Large intestine (tissue), 3 donors: ENCODE data around the gene ADGRB3. TPM values are rescaled to one million over a fixed set of nuclear protein-coding genes. Genes with fewer than 3 reads are reported as not detected.

ENCODE experiments used
- DNase-seq, 2 donors: peaks; one replicate each; pipeline versions ENCODE4 v3.0.0 to v3.0.0-alpha.2; 2013
- H3K27ac ChIP-seq: one replicate; pipeline ENCODE4 v1.5.1; 2013; ENCODE audit warnings: low read length
- H3K27me3 ChIP-seq: 2 replicates; pipeline ENCODE4 v1.6.1; 2013; ENCODE audit warnings: low read length; ENCODE audit not compliant: control insufficient read depth, insufficient read depth
- H3K36me3 ChIP-seq: 2 replicates; pipeline ENCODE4 v1.6.1; 2013; ENCODE audit warnings: low read length; ENCODE audit not compliant: control insufficient read depth, insufficient read depth
- H3K4me1 ChIP-seq: one replicate; pipeline ENCODE4 v1.6.1; 2013; ENCODE audit warnings: low read length; ENCODE audit not compliant: control insufficient read depth, insufficient read depth
- H3K4me3 ChIP-seq: one replicate; pipeline ENCODE4 v1.5.1; 2013; ENCODE audit warnings: low read length
- H3K9me3 ChIP-seq: one replicate; pipeline ENCODE4 v1.6.1; 2013; ENCODE audit warnings: mild to moderate bottlenecking, low read depth, low read length, moderate library complexity; ENCODE audit not compliant: control insufficient read depth
- WGBS: methylation state at CpG from one replicate; pipeline ENCODE4 v1.1.5; 2013; ENCODE audit warnings: low lambda C conversion rate; ENCODE audit not compliant: insufficient coverage; 5-methylcytosine and 5-hydroxymethylcytosine counted together
- polyA plus RNA-seq: library from polyadenylated mRNA; unstranded; fragments of 120-200 nt; gene quantifications from one replicate; pipeline ENCODE4 v1.2.1, GENCODE V29; 2013

Gene ADGRB3
- polyA plus RNA-seq, 1 donor: 8.3 TPM

- 100% methylated on average over 1 of the region's 2 CpGs for WGBS
- Histone ChIP-seq H3K27me3 (no peaks in the 10 kb centered on the region), H3K4me3 (no peak overlapping the region), H3K36me3 (no peaks in the 10 kb centered on the region), H3K27ac (no peak overlapping the region), H3K4me1 (no peaks in the 10 kb centered on the region), H3K9me3 (no peaks in the 10 kb centered on the region)
- no peak for DNase-seq
These were observed 696.8 kb downstream of the ADGRB3 start for GRCh38 chr6:69331886-69332285.

GRCh38 chr6:69337311-69337710, 702.2 kb downstream of the ADGRB3 start:
- Histone ChIP-seq H3K27me3 (no peaks in the 10 kb centered on the region), H3K4me1 (no peaks in the 10 kb centered on the region), H3K4me3 (no peak overlapping the region), H3K36me3 (no peaks in the 10 kb centered on the region), H3K9me3 (no peaks in the 10 kb centered on the region), H3K27ac (no peak overlapping the region)
- 100% methylated on average over 1 of the region's 3 CpGs for WGBS
- no peak for DNase-seq

GRCh38 chr6:69338431-69339162, 703.5 kb downstream of the ADGRB3 start:
- Histone ChIP-seq H3K27ac (no peak overlapping the region), H3K27me3 (no peaks in the 10 kb centered on the region), H3K4me3 (no peak overlapping the region), H3K9me3 (no peaks in the 10 kb centered on the region), H3K4me1 (no peaks in the 10 kb centered on the region), H3K36me3 (no peaks in the 10 kb centered on the region)
- no peak for DNase-seq
- WGBS: 100% methylated on average over 1 of the region's 5 CpGs

- no peaks in the 10 kb centered on the region for H3K36me3 ChIP-seq
- 100% methylated on average over 1 of the region's 6 CpGs for WGBS
- no peaks in the 10 kb centered on the region for H3K9me3 ChIP-seq
- no peak overlapping the region for H3K4me3 ChIP-seq
- no peaks in the 10 kb centered on the region for H3K4me1 ChIP-seq
- H3K27me3 ChIP-seq: no peaks in the 10 kb centered on the region
- H3K27ac ChIP-seq: no peak overlapping the region
- DNase-seq: no peak
These were observed 704.1 kb downstream of the ADGRB3 start for GRCh38 chr6:69339163-69339550.

GRCh38 chr6:69340196-69340595, 705.1 kb downstream of the ADGRB3 start:
- no peaks in the 10 kb centered on the region for H3K27me3 ChIP-seq
- no peaks in the 10 kb centered on the region for H3K4me1 ChIP-seq
- H3K4me3 ChIP-seq: no peak overlapping the region
- 100% methylated on average over 1 of the region's 1 CpG for WGBS
- H3K27ac ChIP-seq: no peak overlapping the region
- no peaks in the 10 kb centered on the region for H3K36me3 ChIP-seq
- no peaks in the 10 kb centered on the region for H3K9me3 ChIP-seq
- no peak for DNase-seq

- no peak overlapping the region for H3K4me3 ChIP-seq
- WGBS: no CpG with 5 or more reads among the region's 2 CpGs
- peak in 1 of 2 donors; percentile 5 for DNase-seq
These were observed 708.8 kb downstream of the ADGRB3 start for GRCh38 chr6:69343851-69344250.

GRCh38 chr6:69349771-69350170, 714.7 kb downstream of the ADGRB3 start:
- no peaks in the 10 kb centered on the region for H3K27me3 ChIP-seq
- H3K4me1 ChIP-seq: no peaks in the 10 kb centered on the region
- WGBS: 60% methylated on average over 1 of the region's 7 CpGs
- DNase-seq: no peak
- no peak overlapping the region for H3K4me3 ChIP-seq
- no peak overlapping the region for H3K27ac ChIP-seq
- no peaks in the 10 kb centered on the region for H3K36me3 ChIP-seq
- H3K9me3 ChIP-seq: no peaks in the 10 kb centered on the region

More at GRCh38 chr6:69343851-69344250, 708.8 kb downstream of the ADGRB3 start:
- no peaks in the 10 kb centered on the region for H3K9me3 ChIP-seq
- no peak overlapping the region for H3K27ac ChIP-seq
- H3K27me3 ChIP-seq: no peaks in the 10 kb centered on the region
- H3K4me1 ChIP-seq: no peaks in the 10 kb centered on the region
- H3K36me3 ChIP-seq: no peaks in the 10 kb centered on the region

GRCh38 chr6:69362209-69362608, 727.1 kb downstream of the ADGRB3 start:
- no peak overlapping the region for H3K4me3 ChIP-seq
- no peak for DNase-seq

GRCh38 chr6:69366831-69367230, 731.7 kb downstream of the ADGRB3 start:
- Histone ChIP-seq H3K4me1 (no peaks in the 10 kb centered on the region), H3K4me3 (no peak overlapping the region), H3K27ac (no peak overlapping the region), H3K36me3 (no peaks in the 10 kb centered on the region), H3K9me3 (no peaks in the 10 kb centered on the region), H3K27me3 (no peaks in the 10 kb centered on the region)
- WGBS: no CpG with 5 or more reads among the region's 1 CpG
- DNase-seq: no peak

More at GRCh38 chr6:69362209-69362608, 727.1 kb downstream of the ADGRB3 start:
- no peaks in the 10 kb centered on the region for H3K9me3 ChIP-seq
- H3K36me3 ChIP-seq: no peaks in the 10 kb centered on the region
- 89% methylated on average over 1 of the region's 3 CpGs for WGBS
- no peak overlapping the region for H3K27ac ChIP-seq
- no peaks in the 10 kb centered on the region for H3K27me3 ChIP-seq
- H3K4me1 ChIP-seq: no peaks in the 10 kb centered on the region

GRCh38 chr6:69368613-69369012, 733.5 kb downstream of the ADGRB3 start:
- H3K4me3 ChIP-seq: no peak overlapping the region
- no peak overlapping the region for H3K27ac ChIP-seq
- DNase-seq: no peak
- WGBS: no CpG with 5 or more reads among the region's 1 CpG
- H3K4me1 ChIP-seq: no peaks in the 10 kb centered on the region
- no peaks in the 10 kb centered on the region for H3K9me3 ChIP-seq
- no peaks in the 10 kb centered on the region for H3K27me3 ChIP-seq
- H3K36me3 ChIP-seq: no peaks in the 10 kb centered on the region

GRCh38 chr6:69370763-69371162, 735.7 kb downstream of the ADGRB3 start:
- no peaks in the 10 kb centered on the region for H3K36me3 ChIP-seq
- H3K27me3 ChIP-seq: no peaks in the 10 kb centered on the region
- H3K27ac ChIP-seq: no peak overlapping the region
- H3K4me1 ChIP-seq: no peaks in the 10 kb centered on the region
- no peak for DNase-seq
- no CpG with 5 or more reads among the region's 3 CpGs for WGBS
- H3K4me3 ChIP-seq: no peak overlapping the region
- no peaks in the 10 kb centered on the region for H3K9me3 ChIP-seq
